GM12873 (cell line): ENCODE data around the gene SUGCT.
A peak's percentile ranks its signal among the peaks of the same experiment; 100 is the strongest.

Source experiments
- TF ChIP-seq, protein P1 (sequence below): IDR thresholded peaks from 2 replicates; pipeline ENCODE4 v1.5.1; 2012; ENCODE audit warnings: low read depth, mild to moderate bottlenecking, moderate library complexity, low read length, control low read depth; ENCODE audit not compliant: insufficient read depth; ENCODE audit errors: missing control alignments

The SUGCT gene

GRCh38 chr7:40507166-40507565 is 372.4 kb downstream of the SUGCT start:
- TF ChIP-seq, protein P1, sequence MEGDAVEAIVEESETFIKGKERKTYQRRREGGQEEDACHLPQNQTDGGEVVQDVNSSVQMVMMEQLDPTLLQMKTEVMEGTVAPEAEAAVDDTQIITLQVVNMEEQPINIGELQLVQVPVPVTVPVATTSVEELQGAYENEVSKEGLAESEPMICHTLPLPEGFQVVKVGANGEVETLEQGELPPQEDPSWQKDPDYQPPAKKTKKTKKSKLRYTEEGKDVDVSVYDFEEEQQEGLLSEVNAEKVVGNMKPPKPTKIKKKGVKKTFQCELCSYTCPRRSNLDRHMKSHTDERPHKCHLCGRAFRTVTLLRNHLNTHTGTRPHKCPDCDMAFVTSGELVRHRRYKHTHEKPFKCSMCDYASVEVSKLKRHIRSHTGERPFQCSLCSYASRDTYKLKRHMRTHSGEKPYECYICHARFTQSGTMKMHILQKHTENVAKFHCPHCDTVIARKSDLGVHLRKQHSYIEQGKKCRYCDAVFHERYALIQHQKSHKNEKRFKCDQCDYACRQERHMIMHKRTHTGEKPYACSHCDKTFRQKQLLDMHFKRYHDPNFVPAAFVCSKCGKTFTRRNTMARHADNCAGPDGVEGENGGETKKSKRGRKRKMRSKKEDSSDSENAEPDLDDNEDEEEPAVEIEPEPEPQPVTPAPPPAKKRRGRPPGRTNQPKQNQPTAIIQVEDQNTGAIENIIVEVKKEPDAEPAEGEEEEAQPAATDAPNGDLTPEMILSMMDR, result peak; percentile 51

GRCh38 chr7:40509287-40509996 is 374.6 kb downstream of the SUGCT start:
- TF ChIP-seq, protein P1, result no peak

GRCh38 chr7:40516376-40516775 is 381.6 kb downstream of the SUGCT start:
- TF ChIP-seq, protein P1, result no peak

DNA sequence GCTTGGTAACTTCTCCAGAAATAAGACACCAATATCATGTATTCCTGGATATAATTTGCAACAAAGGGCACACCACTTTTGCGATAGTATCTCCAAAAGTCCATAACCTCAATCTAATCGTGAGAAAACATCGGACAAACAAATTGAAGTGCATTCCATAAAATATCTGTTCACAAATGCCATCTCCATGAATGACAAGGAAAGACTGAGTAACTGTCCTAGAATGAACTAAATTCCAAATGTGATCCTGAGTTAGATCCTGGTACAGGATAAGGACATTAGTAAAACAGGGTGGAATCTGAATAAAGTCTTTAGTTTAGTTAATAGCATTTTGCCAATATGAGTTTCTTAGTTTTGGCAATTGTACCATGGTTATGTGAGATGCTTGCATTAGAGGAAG is 384.2 kb downstream of the SUGCT start:
- TF ChIP-seq, protein P1, result no peak

DNA sequence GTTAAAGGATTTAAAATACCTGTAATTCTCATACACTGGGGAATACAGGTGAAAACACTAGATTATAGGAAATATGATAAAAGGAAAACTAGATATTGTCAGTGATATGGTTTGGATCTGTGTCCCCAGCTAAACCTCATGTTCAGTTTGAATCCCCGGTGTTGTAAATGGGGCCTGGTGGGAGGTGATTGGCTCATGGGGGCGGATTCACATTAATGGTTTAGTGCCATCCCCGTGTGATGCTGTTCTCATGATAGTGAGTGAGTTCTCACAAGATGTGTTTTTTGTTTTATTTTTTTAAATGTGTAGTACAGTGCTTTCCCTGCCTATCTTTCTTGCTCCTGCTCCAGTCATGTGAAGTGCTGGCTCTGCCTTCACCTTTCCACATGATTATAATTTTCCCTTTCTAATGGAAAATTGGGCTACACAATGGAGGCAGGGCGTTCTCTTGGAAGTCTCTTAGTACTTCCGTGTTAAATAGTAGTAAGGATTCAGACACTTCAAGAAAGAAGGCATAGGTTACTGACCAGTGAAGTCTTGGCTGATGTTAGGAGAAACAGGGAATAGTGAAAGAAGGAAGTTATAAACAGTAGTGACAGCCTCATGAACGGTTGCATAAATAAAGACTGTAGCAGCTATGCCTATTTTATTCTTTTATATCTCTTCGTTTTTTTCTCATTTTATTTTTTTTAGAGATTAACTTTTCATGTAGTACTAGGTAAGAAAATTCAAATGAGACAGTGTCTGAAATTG is 386.4 kb downstream of the SUGCT start:
- TF ChIP-seq, protein P1, result no peak

- TF ChIP-seq, protein P1, result no peak
Observed at GRCh38 chr7:40525764-40526163, 391.0 kb downstream of the SUGCT start.

DNA sequence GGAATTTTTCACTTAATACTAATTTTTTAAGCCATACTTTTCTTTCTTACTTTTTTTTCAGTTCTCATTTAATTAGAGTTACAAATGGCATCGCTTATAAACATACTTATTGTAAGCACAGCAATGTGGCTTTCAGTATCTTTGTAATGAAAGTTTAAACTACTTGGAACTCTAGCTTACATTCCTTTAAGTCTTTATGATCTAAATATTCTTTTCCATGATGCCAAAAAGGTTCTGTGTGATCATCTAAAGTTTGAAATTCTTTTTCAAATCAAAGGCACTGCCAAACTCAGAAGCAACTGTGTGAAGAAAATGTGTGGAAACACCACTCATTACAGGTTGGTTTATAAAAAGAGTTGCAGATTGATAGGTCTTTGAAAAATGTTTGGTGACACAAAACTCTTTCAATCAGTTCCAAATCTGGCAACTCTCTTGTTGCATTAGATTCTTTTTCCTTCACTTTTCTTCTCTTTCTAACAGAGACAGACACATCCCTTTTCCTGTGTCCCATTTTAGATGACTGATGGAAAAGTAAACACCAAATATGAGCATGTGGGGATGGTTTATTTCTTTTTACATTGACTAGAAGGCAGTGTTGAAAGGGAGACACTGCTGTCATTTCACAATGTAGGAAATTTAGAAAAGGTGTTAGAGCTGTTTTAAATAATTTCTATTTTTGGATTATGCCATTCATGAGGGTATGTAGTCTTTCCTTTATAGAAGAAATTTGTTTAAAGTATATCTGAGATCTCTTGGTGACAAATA is 392.3 kb downstream of the SUGCT start:
- TF ChIP-seq, protein P1, result no peak
